Progenitor cell of endocrine pancreas (in vitro differentiated cells): ENCODE results near the gene FKBP1A. TPM values are rescaled to one million over a fixed set of nuclear protein-coding genes. Genes with fewer than 3 reads are reported as not detected.
"Not testable (repeated sequence)": the region's sequence is repeated elsewhere in the genome, so short reads cannot be mapped to it uniquely, and the experiment has no call there.

Experiments used
- DNase-seq: peaks from one replicate; pipeline ENCODE4 v3.0.0; 2021; ENCODE audit warnings: low spot score; ENCODE audit not compliant: unreplicated experiment
- H3K27ac Mint-ChIP-seq: 2 replicates; pipeline ENCODE4 v1.8.0; 2021; ENCODE audit warnings: mild to moderate bottlenecking, moderate library complexity, mixed read lengths
- H3K27me3 Mint-ChIP-seq: 2 replicates; pipeline ENCODE4 v1.8.0; 2021; ENCODE audit warnings: mixed read lengths
- H3K36me3 Mint-ChIP-seq: 2 replicates; pipeline ENCODE4 v1.8.0; 2022; ENCODE audit warnings: mixed read lengths; ENCODE audit not compliant: insufficient read depth
- H3K4me1 Mint-ChIP-seq: 2 replicates; pipeline ENCODE4 v1.8.0; 2021; ENCODE audit warnings: low read depth, mixed read lengths
- H3K4me3 Mint-ChIP-seq: 2 replicates; pipeline ENCODE4 v1.8.0; 2021; ENCODE audit warnings: low read depth, mild to moderate bottlenecking, moderate library complexity, mixed read lengths
- H3K9me3 Mint-ChIP-seq: 2 replicates; pipeline ENCODE4 v1.8.0; 2021; ENCODE audit warnings: low read depth, mixed read lengths
- CTCF ChIP-seq: fragments of 200-600 bp; sonication (generic); IDR thresholded peaks from one replicate; pipeline ENCODE4 v1.5.0; 2021; ENCODE audit warnings: antibody characterized with exemption, mild to moderate bottlenecking; ENCODE audit not compliant: unreplicated experiment
- total RNA-seq: library from RNA; stranded (reverse); gene quantifications from 2 replicates; pipeline ENCODE4 v1.2.1, GENCODE V29; 2021

FKBP1A gene
- total RNA-seq, 1 donor from 2014 or later: 149 TPM

- H3K9me3 Mint-ChIP-seq: no peaks in the 10 kb centered on the region
- no peak overlapping the region for H3K27ac Mint-ChIP-seq
- no peak overlapping the region for H3K4me3 Mint-ChIP-seq
- no peak for DNase-seq
- no peak for TF ChIP-seq CTCF
- peaks cover 21% of the 10 kb centered on the region for H3K27me3 Mint-ChIP-seq
- peaks cover 21% of the 10 kb centered on the region for H3K4me1 Mint-ChIP-seq
- H3K36me3 Mint-ChIP-seq: no peaks in the 10 kb centered on the region
Observed at GRCh38 chr20:1403624-1404023, 10.8 kb upstream of the FKBP1A start.

DNA sequence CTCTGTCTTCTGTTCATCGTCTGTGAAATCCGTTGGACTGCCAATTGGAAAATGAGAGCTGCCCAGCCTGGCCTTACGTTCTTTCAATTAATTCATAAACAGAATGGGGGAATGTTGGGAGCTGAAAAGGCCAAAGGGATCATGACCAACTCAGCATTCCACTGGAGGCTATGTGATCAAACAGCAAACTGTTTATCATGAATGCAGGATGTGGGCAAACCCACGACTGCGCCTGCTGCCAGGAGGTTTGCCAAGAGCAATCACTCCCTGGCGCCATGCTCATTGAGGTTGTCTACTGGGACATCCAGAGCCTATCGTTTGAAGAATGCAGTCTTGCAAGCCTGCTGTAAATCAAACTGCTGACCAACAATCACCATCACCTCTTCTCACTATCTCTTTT, 9.3 kb upstream of the FKBP1A start:
- no peaks in the 10 kb centered on the region for H3K36me3 Mint-ChIP-seq
- H3K27me3 Mint-ChIP-seq: peaks cover 28% of the 10 kb centered on the region
- no peak for TF ChIP-seq CTCF
- peaks cover 21% of the 10 kb centered on the region for H3K4me1 Mint-ChIP-seq
- DNase-seq: no peak
- no peak overlapping the region for H3K4me3 Mint-ChIP-seq
- no peak overlapping the region for H3K27ac Mint-ChIP-seq
- H3K9me3 Mint-ChIP-seq: no peaks in the 10 kb centered on the region

DNA sequence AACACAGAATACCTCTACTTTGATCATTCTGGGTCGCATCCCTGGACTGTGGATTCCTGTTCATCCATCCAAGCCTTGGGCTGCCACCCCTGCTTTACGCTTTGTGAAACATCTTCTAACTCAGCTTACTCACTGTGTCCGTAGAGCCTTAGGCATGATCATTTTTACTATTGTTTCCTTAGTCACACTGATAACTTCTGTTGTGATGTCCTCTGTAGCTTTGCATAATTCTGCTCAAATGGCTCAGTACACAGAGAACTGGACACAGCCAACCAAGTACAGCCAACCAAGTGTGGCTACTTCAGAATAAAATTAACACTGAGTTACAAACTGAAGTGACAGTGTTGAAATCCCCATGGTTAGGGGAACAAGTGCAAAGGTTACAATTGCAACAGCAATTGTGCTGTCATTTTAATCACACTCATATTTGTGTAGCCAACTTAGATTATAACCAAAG, 8.6 kb upstream of the FKBP1A start:
- no peaks in the 10 kb centered on the region for H3K9me3 Mint-ChIP-seq
- H3K4me3 Mint-ChIP-seq: no peak overlapping the region
- no peak for TF ChIP-seq CTCF
- DNase-seq: no peak
- H3K36me3 Mint-ChIP-seq: no peaks in the 10 kb centered on the region
- H3K27me3 Mint-ChIP-seq: peaks cover 30% of the 10 kb centered on the region
- H3K27ac Mint-ChIP-seq: no peak overlapping the region
- peaks cover 21% of the 10 kb centered on the region for H3K4me1 Mint-ChIP-seq

DNA sequence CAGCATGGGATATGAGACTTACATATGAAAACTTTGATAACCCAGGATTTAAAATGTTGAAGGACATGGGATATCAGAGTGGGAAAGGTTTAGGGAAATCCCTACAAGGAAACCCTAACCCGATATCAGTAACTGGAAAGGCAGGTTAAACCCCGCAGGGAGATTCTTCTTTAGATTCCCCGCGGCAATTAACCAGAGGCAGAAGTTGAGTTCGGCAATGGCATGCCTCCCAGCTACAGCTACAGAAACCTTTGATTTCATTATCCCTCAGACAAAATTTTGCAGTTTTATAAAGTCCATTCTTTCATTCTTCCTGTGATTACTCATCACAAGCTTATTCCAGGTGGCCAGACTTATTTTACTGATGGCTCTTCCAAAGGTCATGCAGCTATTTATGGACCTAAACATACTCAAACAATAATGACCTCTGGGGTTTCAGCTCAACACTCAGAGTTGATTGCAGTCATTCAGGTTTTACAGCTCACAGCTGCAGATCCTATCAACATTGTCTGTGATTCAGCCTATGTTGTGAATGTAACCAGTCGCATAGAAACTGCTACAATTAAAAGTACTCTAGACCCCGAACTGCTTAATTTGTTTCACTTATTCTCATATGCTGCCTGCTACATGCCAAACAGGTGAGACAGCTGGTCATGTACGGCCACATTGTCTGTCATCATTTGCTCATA, 7.0 kb upstream of the FKBP1A start:
- not testable (repeated sequence) for H3K9me3 Mint-ChIP-seq, H3K36me3 Mint-ChIP-seq, H3K27ac Mint-ChIP-seq, DNase-seq, H3K4me3 Mint-ChIP-seq
- H3K27me3 Mint-ChIP-seq: peaks cover 44% of the 10 kb centered on the region
- peaks cover 21% of the 10 kb centered on the region for H3K4me1 Mint-ChIP-seq

- Mint-ChIP-seq H3K27me3 (peaks cover 49% of the 10 kb centered on the region), H3K4me1 (peaks cover 23% of the 10 kb centered on the region)
- H3K4me3 Mint-ChIP-seq, H3K27ac Mint-ChIP-seq, DNase-seq, H3K36me3 Mint-ChIP-seq, H3K9me3 Mint-ChIP-seq: not testable (repeated sequence)
Observed at GRCh38 chr20:1398185-1398584, 5.3 kb upstream of the FKBP1A start.

- Mint-ChIP-seq H3K4me3 (no peak overlapping the region), H3K9me3 (no peaks in the 10 kb centered on the region), H3K36me3 (no peaks in the 10 kb centered on the region), H3K27ac (no peak overlapping the region), H3K4me1 (peaks cover 25% of the 10 kb centered on the region), H3K27me3 (peaks cover 47% of the 10 kb centered on the region)
- no peak for DNase-seq
- TF ChIP-seq CTCF: no peak
Observed at GRCh38 chr20:1397710-1398109, 4.9 kb upstream of the FKBP1A start.
